Testis (tissue), 3 donors: ENCODE results near the gene ZNF142. TPM values are rescaled to one million over a fixed set of nuclear protein-coding genes. Genes with fewer than 3 reads are reported as not detected.

Experiments
- DNase-seq: peaks from one replicate; pipeline ENCODE4 v3.0.0-alpha.2; 2019
- H3K27ac ChIP-seq, 2 donors: fragments of 200-600 bp; sonication (generic); one replicate each; pipeline ENCODE4 v1.5.1; 2019
- H3K27me3 ChIP-seq: fragments of 200-600 bp; sonication (generic); one replicate; pipeline ENCODE4 v1.5.1; 2019
- H3K36me3 ChIP-seq: fragments of 200-600 bp; sonication (generic); one replicate; pipeline ENCODE4 v1.5.1; 2017; ENCODE audit warnings: low read depth; ENCODE audit errors: missing control alignments
- H3K4me1 ChIP-seq: fragments of 200-600 bp; sonication (generic); one replicate; pipeline ENCODE4 v1.5.1; 2019
- H3K4me3 ChIP-seq, 2 donors: fragments of 200-600 bp; sonication (generic); one replicate each; pipeline ENCODE4 v1.5.1; 2017 to 2019
- H3K9me3 ChIP-seq: fragments of 200-600 bp; sonication (generic); one replicate; pipeline ENCODE4 v1.5.1; 2017
- POLR2A ChIP-seq: fragments of 450-650 bp; IDR thresholded peaks from one replicate; pipeline ENCODE4 v1.6.1; 2017; ENCODE audit warnings: antibody characterized with exemption, mild to moderate bottlenecking, moderate library complexity
- WGBS, 2 donors: methylation state at CpG; one replicate each; pipeline ENCODE4 v1.1.5; 2018; 5-methylcytosine and 5-hydroxymethylcytosine counted together
- intact Hi-C: fragments of 100-400 bp; cut with DNase I; formaldehyde crosslinking; loops from one replicate; pipeline ENCODE4 v1.15.1; 2023; ENCODE audit warnings: low total_unique reads
- polyA plus RNA-seq: library from polyadenylated mRNA; stranded (reverse); fragments of 350-450 nt; fragmentation: Illumina TruSeq; extraction: RNeasy Lipid Tissue Mini Kit (QIAGEN cat#74804); gene quantifications from one replicate; pipeline ENCODE4 v1.2.3, GENCODE V29; 2014; ENCODE audit warnings: low read depth, low replicate concordance; ENCODE audit not compliant: insufficient read depth
- total RNA-seq, 2 donors: library from RNA; depleted of rRNA; stranded (reverse); fragments of >200 nt; gene quantifications; one replicate each; pipeline ENCODE4 v1.2.3, GENCODE V29; 2016
- TF ChIP-seq, protein P1 (sequence below), 3 experiments: fragments of 450-650 bp in 2 of 3; fragments of 200-600 bp in 1 of 3; sonication (generic) in 1 of 3; IDR thresholded peaks; one replicate each; pipeline ENCODE4 v1.5.1; 2016 to 2019; ENCODE audit warnings: antibody characterized with exemption in 3 of 3, mild to moderate bottlenecking in 2 of 3, moderate library complexity in 1 of 3

Gene ZNF142
- total and polyA plus RNA-seq, 3 donors from 2014 or later: 23.3 to 39.3 (median 32.7) TPM

DNA sequence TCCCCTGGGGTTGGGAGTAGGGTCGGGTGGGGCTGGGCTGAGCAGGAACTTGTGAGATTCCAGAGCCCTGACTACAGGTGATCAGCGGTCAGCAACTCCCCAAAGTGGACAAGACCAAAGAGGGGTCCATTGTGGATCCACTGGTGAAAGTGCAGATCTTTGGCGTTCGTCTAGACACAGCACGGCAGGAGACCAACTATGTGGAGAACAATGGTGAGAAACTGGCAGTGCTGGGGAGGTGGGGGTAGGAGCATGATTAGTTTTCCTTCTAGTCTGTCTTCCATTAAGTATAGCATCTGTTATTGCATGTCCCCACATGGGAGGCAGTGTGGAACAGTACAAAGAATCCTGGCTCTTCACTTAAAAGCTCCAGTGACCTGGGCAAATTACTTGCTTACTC is 23.7 kb downstream of the ZNF142 start:
- WGBS, 2 donors: 90 to 94% methylated on average over 5 of the region's 5 CpGs

DNA sequence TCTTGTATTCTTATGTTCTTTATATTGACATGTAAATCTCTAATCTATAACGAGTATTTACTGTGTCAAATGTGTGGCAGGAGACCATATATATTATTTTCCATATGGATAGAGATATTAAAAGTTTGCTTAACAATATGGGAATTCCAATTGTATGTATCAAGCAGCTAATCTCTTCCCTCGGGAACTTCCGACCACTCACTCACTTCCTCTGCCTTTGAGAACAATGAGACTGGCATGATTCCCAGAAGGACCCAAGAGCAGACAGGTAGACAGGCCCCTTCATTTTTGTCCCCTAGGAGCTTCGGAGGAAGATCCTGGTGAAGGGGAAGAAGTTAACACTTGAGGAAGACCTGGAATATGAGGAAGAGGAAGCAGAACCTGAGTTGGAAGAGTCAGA is 27.6 kb downstream of the ZNF142 start:
- Histone ChIP-seq H3K27me3 (no peaks in the 10 kb centered on the region), H3K9me3 (no peaks in the 10 kb centered on the region), H3K27ac (no peak overlapping the region), H3K4me3 (no peak overlapping the region), H3K4me1 (no peaks in the 10 kb centered on the region), H3K36me3 (no peaks in the 10 kb centered on the region)
- TF ChIP-seq, protein P1, sequence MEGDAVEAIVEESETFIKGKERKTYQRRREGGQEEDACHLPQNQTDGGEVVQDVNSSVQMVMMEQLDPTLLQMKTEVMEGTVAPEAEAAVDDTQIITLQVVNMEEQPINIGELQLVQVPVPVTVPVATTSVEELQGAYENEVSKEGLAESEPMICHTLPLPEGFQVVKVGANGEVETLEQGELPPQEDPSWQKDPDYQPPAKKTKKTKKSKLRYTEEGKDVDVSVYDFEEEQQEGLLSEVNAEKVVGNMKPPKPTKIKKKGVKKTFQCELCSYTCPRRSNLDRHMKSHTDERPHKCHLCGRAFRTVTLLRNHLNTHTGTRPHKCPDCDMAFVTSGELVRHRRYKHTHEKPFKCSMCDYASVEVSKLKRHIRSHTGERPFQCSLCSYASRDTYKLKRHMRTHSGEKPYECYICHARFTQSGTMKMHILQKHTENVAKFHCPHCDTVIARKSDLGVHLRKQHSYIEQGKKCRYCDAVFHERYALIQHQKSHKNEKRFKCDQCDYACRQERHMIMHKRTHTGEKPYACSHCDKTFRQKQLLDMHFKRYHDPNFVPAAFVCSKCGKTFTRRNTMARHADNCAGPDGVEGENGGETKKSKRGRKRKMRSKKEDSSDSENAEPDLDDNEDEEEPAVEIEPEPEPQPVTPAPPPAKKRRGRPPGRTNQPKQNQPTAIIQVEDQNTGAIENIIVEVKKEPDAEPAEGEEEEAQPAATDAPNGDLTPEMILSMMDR (IDR thresholded peaks at IDR 0.05): no peak
- TF ChIP-seq POLR2A: no peak
- 69 to 79% methylated on average over 4 of the region's 4 CpGs for WGBS, 2 donors
- intact Hi-C loops: no loop called here
- no peak for DNase-seq

More for the DNA sequence above, 23.7 kb downstream of the ZNF142 start:
- H3K36me3 ChIP-seq: no peaks in the 10 kb centered on the region
- DNase-seq: no peak
- intact Hi-C loops: no loop called here
- H3K4me3 ChIP-seq: no peak overlapping the region
- H3K4me1 ChIP-seq: no peaks in the 10 kb centered on the region
- no peak overlapping the region for H3K27ac ChIP-seq
- no peaks in the 10 kb centered on the region for H3K27me3 ChIP-seq
- H3K9me3 ChIP-seq: no peaks in the 10 kb centered on the region
- no peak for TF ChIP-seq POLR2A
- TF ChIP-seq, protein P1 (IDR thresholded peaks at IDR 0.05): no peak

DNA sequence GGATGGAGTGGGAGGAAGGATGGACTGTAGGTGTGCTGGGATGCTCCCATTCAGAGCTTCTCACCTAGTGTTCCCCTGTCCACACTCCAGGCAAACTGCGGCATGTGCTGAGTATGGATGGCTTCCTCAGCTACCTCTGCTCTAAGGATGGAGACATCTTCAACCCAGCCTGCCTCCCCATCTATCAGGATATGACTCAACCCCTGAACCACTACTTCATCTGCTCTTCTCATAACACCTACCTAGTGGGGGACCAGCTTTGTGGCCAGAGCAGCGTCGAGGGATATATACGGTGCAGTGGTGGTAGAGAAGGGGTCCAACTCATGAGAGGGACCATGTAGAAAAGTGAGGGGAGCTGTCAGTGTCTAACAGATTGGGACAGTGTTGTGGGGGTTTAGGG is 31.5 kb downstream of the ZNF142 start:
- TF ChIP-seq, protein P1 (IDR thresholded peaks at IDR 0.05): no peak
- no peak for TF ChIP-seq POLR2A
- no peak overlapping the region for H3K4me3 ChIP-seq
- H3K27me3 ChIP-seq: no peaks in the 10 kb centered on the region
- no peak for DNase-seq
- WGBS, 2 donors: 96 to 99% methylated on average over 4 of the region's 4 CpGs
- H3K9me3 ChIP-seq: no peaks in the 10 kb centered on the region
- H3K4me1 ChIP-seq: no peaks in the 10 kb centered on the region
- no peaks in the 10 kb centered on the region for H3K36me3 ChIP-seq
- intact Hi-C loops: no loop called here
- H3K27ac ChIP-seq: no peak overlapping the region

DNA sequence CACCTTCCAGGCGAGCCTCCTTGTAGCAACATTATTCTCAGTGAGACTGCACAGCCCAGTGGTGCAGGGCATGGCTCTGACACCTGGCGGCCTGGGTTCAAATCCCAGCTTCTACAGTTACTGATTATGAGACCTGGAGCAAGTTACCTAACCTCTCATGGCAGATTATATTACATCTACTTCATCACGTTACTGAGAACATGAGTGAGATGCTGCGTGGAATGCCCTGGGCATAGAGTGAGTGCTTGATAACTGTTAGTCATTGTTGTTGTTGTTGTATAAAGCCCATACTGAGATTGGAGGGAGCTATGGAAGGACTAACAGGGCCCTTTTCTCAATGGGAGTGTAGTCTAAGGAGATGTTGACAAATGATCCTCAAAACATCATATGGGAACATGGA is 33.1 kb downstream of the ZNF142 start:
- no peak for TF ChIP-seq POLR2A
- 90 to 98% methylated on average over 4 of the region's 4 CpGs for WGBS, 2 donors
- intact Hi-C loops: no loop called here
- no peak overlapping the region for H3K4me3 ChIP-seq
- no peaks in the 10 kb centered on the region for H3K4me1 ChIP-seq
- H3K9me3 ChIP-seq: no peaks in the 10 kb centered on the region
- H3K27me3 ChIP-seq: no peaks in the 10 kb centered on the region
- H3K27ac ChIP-seq: no peak overlapping the region
- DNase-seq: no peak
- H3K36me3 ChIP-seq: no peaks in the 10 kb centered on the region

DNA sequence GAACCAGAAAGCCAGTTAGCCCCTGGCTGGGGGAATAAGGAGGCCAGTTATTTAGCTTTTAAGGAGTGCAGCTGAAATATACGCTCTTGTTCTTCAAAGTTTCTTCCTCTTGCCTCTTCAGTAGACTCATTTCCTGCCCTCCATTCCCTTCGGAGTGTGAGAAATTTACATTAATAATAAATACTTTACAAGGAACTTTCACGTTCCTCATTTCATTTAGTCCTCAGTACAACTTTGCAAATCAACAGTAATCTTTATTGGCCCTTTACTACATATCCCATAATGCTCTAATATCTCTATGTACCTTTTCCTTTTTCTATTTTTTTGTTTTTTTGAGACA is 36.1 kb downstream of the ZNF142 start:
- Histone ChIP-seq H3K4me3 (no peak overlapping the region), H3K27ac (no peak overlapping the region), H3K9me3 (no peaks in the 10 kb centered on the region), H3K36me3 (no peaks in the 10 kb centered on the region), H3K27me3 (no peaks in the 10 kb centered on the region), H3K4me1 (no peaks in the 10 kb centered on the region)
- WGBS, 2 donors: 83 to 84% methylated on average over 3 of the region's 3 CpGs
- TF ChIP-seq, protein P1 (IDR thresholded peaks at IDR 0.05): no peak
- no peak for TF ChIP-seq POLR2A
- intact Hi-C loops: no loop called here
- no peak for DNase-seq
